ENCODE results near the gene ORC3.

The ORC3 gene

DNA sequence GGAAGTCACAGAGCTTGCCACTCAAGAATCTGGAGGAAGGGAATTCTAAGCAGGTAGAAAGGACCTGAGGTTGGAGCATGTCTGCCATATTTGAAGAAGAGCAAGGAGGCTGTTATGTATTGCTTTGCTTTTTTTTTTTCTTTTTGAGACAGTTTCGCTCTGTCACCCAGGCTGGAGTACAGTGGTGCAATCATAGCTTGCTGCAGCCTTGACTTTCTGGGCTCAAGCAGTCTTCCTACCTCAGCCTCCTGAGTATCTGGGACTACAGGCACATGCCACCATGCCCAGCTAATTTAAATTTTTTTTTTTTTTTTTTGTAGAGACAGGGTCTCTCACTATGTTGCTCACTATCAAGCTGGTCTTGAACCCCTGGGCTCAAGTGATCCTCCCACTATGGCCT, 40.8 kb downstream of the ORC3 start:
- no peak for TF ChIP-seq ZNF416 (tag by site-specific recombination; IDR thresholded peaks at IDR 0.05)
- no peak for TF ChIP-seq ZNF521 (tag by site-specific recombination; IDR thresholded peaks at IDR 0.05)
- TF ChIP-seq SP7 (tag by site-specific recombination; IDR thresholded peaks at IDR 0.05) = no peak
- no peak for TF ChIP-seq ZNF548 (tag by site-specific recombination; IDR thresholded peaks at IDR 0.05)
- TF ChIP-seq, protein P1, sequence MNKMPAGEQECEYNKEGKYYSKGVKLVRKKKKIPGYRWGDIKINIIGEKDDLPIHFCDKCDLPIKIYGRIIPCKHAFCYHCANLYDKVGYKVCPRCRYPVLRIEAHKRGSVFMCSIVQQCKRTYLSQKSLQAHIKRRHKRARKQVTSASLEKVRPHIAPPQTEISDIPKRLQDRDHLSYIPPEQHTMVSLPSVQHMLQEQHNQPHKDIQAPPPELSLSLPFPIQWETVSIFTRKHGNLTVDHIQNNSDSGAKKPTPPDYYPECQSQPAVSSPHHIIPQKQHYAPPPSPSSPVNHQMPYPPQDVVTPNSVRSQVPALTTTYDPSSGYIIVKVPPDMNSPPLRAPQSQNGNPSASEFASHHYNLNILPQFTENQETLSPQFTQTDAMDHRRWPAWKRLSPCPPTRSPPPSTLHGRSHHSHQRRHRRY (tag by site-specific recombination; IDR thresholded peaks at IDR 0.05) = no peak
- no peak for TF ChIP-seq ZNF555 (tag by site-specific recombination; conservative IDR thresholded peaks at IDR 0.05)
- no peak for TF ChIP-seq ZBTB21 (tag by site-specific recombination; IDR thresholded peaks at IDR 0.05)
- no peak for TF ChIP-seq ZNF701 (tag by site-specific recombination; IDR thresholded peaks at IDR 0.05)
- Histone ChIP-seq H3K4me3 (ENCODE audit: low read depth, low read length) (no peak overlapping the region), H3K4me1 (ENCODE audit: control insufficient read depth, insufficient read depth, low read length) (no peaks in the 10 kb centered on the region), H3K27ac (ENCODE audit: extremely low read depth, low read depth, low read length) (no peak overlapping the region), H3K9me3 (ENCODE audit: control insufficient read depth, insufficient read depth, low read depth, low read length) (no peaks in the 10 kb centered on the region), H3K36me3 (ENCODE audit: control insufficient read depth in 2 of 2, insufficient read depth in 1 of 2, low read length in 2 of 2) (peaks cover 23 to 51% of the 10 kb centered on the region in 2 experiments; a peak in 2 of 3 replicates)
- POLR2A ChIA-PET = no interaction called here
- CTCF ChIA-PET = interaction anchor here (0.6 kb wide), 1 partner anchor 11 kb away, joined by 4 read pairs; no protein-coding TSS in a partner anchor

DNA sequence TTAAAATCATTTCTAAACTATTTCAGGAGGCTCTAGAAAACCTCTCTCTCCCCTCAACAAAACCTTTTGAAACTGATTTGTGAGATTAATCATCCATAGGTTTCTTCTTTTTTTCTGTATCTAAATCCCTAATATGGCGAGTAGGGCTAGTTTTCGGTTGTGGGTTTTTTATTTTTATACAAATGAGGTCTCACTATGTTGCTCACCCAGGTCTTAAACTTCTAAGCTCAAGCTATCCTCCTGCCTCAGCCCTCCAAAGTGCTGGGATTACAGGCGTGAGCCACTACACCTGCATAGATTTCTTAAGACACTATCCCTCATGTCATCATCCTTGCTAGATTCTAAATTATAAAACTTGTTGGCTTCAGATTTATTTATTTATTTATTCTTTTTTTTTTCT, 43.9 kb downstream of the ORC3 start:
- Histone ChIP-seq H3K4me1 (ENCODE audit: control insufficient read depth, insufficient read depth, low read length) (no peaks in the 10 kb centered on the region), H3K4me3 (ENCODE audit: low read depth, low read length) (no peak overlapping the region), H3K9me3 (ENCODE audit: control insufficient read depth, insufficient read depth, low read depth, low read length) (no peaks in the 10 kb centered on the region), H3K36me3 (ENCODE audit: control insufficient read depth in 2 of 2, insufficient read depth in 1 of 2, low read length in 2 of 2) (peaks cover 31 to 67% of the 10 kb centered on the region in 2 experiments), H3K27ac (ENCODE audit: extremely low read depth, low read depth, low read length) (no peak overlapping the region)
- ChIA-PET CTCF (no interaction called here), POLR2A (interaction anchor here (0.5 kb wide), 1 partner anchor 93 kb away, joined by 3 read pairs; no protein-coding TSS in a partner anchor)
- TF ChIP-seq ZNF132 (tag by site-specific recombination; IDR thresholded peaks at IDR 0.05; ENCODE audit: borderline replicate concordance) (no peak), HOXC10 (CRISPR knock-in tag; IDR thresholded peaks at IDR 0.05) (no peak), GLI2 (tag by site-specific recombination; IDR thresholded peaks at IDR 0.05; ENCODE audit: borderline replicate concordance, low read depth) (no peak), ZNF221 (tag by site-specific recombination; IDR thresholded peaks at IDR 0.05; ENCODE audit: borderline replicate concordance) (no peak), ZNF830 (tag by site-specific recombination; IDR thresholded peaks at IDR 0.05; ENCODE audit: low read depth) (no peak), OVOL3 (tag by site-specific recombination; IDR thresholded peaks at IDR 0.05) (no peak), ZNF211 (tag by site-specific recombination; IDR thresholded peaks at IDR 0.05; ENCODE audit: low read depth) (no peak), EGR2 (tag by site-specific recombination; IDR thresholded peaks at IDR 0.05; ENCODE audit: low read depth) (no peak), ZNF529 (tag by site-specific recombination; IDR thresholded peaks at IDR 0.05; ENCODE audit: insufficient replicate concordance) (no peak), ZNF621 (tag by site-specific recombination; IDR thresholded peaks at IDR 0.05) (no peak), ZNF623 (tag by site-specific recombination; IDR thresholded peaks at IDR 0.05) (no peak), ZBTB17 (tag by site-specific recombination; IDR thresholded peaks at IDR 0.05) (no peak), GLIS2 (tag by site-specific recombination; IDR thresholded peaks at IDR 0.05) (no peak), ZNF175 (tag by site-specific recombination; IDR thresholded peaks at IDR 0.05) (no peak), MZF1 (tag by site-specific recombination; IDR thresholded peaks at IDR 0.05; ENCODE audit: borderline replicate concordance) (no peak), ZNF600 (tag by site-specific recombination; IDR thresholded peaks at IDR 0.05) (no peak), ZNF791 (tag by site-specific recombination; IDR thresholded peaks at IDR 0.05) (no peak)
- TF ChIP-seq, protein P2, sequence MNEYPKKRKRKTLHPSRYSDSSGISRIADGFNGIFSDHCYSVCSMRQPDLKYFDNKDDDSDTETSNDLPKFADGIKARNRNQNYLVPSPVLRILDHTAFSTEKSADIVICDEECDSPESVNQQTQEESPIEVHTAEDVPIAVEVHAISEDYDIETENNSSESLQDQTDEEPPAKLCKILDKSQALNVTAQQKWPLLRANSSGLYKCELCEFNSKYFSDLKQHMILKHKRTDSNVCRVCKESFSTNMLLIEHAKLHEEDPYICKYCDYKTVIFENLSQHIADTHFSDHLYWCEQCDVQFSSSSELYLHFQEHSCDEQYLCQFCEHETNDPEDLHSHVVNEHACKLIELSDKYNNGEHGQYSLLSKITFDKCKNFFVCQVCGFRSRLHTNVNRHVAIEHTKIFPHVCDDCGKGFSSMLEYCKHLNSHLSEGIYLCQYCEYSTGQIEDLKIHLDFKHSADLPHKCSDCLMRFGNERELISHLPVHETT (tag by site-specific recombination; IDR thresholded peaks at IDR 0.05) = no peak
- TF ChIP-seq, protein P3, sequence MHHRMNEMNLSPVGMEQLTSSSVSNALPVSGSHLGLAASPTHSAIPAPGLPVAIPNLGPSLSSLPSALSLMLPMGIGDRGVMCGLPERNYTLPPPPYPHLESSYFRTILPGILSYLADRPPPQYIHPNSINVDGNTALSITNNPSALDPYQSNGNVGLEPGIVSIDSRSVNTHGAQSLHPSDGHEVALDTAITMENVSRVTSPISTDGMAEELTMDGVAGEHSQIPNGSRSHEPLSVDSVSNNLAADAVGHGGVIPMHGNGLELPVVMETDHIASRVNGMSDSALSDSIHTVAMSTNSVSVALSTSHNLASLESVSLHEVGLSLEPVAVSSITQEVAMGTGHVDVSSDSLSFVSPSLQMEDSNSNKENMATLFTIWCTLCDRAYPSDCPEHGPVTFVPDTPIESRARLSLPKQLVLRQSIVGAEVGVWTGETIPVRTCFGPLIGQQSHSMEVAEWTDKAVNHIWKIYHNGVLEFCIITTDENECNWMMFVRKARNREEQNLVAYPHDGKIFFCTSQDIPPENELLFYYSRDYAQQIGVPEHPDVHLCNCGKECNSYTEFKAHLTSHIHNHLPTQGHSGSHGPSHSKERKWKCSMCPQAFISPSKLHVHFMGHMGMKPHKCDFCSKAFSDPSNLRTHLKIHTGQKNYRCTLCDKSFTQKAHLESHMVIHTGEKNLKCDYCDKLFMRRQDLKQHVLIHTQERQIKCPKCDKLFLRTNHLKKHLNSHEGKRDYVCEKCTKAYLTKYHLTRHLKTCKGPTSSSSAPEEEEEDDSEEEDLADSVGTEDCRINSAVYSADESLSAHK (tag by site-specific recombination; IDR thresholded peaks at IDR 0.05) = no peak
- TF ChIP-seq, protein P4, sequence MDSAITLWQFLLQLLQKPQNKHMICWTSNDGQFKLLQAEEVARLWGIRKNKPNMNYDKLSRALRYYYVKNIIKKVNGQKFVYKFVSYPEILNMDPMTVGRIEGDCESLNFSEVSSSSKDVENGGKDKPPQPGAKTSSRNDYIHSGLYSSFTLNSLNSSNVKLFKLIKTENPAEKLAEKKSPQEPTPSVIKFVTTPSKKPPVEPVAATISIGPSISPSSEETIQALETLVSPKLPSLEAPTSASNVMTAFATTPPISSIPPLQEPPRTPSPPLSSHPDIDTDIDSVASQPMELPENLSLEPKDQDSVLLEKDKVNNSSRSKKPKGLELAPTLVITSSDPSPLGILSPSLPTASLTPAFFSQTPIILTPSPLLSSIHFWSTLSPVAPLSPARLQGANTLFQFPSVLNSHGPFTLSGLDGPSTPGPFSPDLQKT (IDR thresholded peaks at IDR 0.05; ENCODE audit: borderline replicate concordance, low read depth, low read length) = no peak
